Sigmoid colon (tissue), 7 donors: Measurements from ENCODE around the gene PSMG4. TPM values are rescaled to one million over a fixed set of nuclear protein-coding genes. Genes with fewer than 3 reads are reported as not detected.

ENCODE experiments used
- DNase-seq: peaks from one replicate; pipeline ENCODE4 v3.0.0-alpha.2; 2019
- H3K27ac ChIP-seq, 4 donors: fragments of 200-600 bp; sonication (generic); one replicate each; pipeline ENCODE4 v1.5.1; 2016 to 2019; ENCODE audit warnings: mild to moderate bottlenecking in 1 of 4
- H3K27me3 ChIP-seq, 3 donors: fragments of 200-600 bp; sonication (generic); one replicate each; pipeline ENCODE4 v1.5.1; 2019; ENCODE audit warnings: mild to moderate bottlenecking in 1 of 3
- H3K36me3 ChIP-seq, 4 donors: fragments of 200-600 bp; sonication (generic); one replicate each; pipeline ENCODE4 v1.5.1; 2016 to 2019
- H3K4me1 ChIP-seq, 4 donors: fragments of 200-600 bp; sonication (generic); one replicate each; pipeline ENCODE4 v1.5.1; 2017 to 2019
- H3K4me3 ChIP-seq, 4 donors: fragments of 200-600 bp; sonication (generic); one replicate each; pipeline ENCODE4 v1.5.1; 2017 to 2019; ENCODE audit warnings: mild to moderate bottlenecking in 2 of 4, moderate library complexity in 1 of 4
- H3K9me3 ChIP-seq, 4 donors: fragments of 200-600 bp in 3 of 4; sonication (generic) in 3 of 4; one replicate each; pipeline versions ENCODE4 v1.5.1 to v1.6.1; 2013 to 2019
- EP300 ChIP-seq, 4 donors: sonication (generic); formaldehyde crosslinking; IDR thresholded peaks; one replicate each; pipeline ENCODE4 v1.6.1; 2017; ENCODE audit warnings: antibody characterized with exemption in 4 of 4
- POLR2A ChIP-seq, 2 donors: fragments of 450-650 bp; IDR thresholded peaks; one replicate each; pipeline ENCODE4 v1.6.1; 2016; ENCODE audit warnings: antibody characterized with exemption in 2 of 2, mild to moderate bottlenecking in 2 of 2, moderate library complexity in 2 of 2
- POLR2AphosphoS5 ChIP-seq, 4 donors: sonication (generic); formaldehyde crosslinking; IDR thresholded peaks; one replicate each; pipeline ENCODE4 v1.6.1; 2017; ENCODE audit warnings: antibody characterized with exemption in 4 of 4
- WGBS, 2 donors: extraction: QIAGEN DNeasy Blood & Tissue Kit; methylation state at CpG; one replicate each; pipeline ENCODE4 v1.1.7; 2013; 5-methylcytosine and 5-hydroxymethylcytosine counted together
- intact Hi-C: fragments of 100-400 bp; cut with DNase I; formaldehyde crosslinking; loops from one replicate; pipeline ENCODE4 v1.15.1; 2023
- polyA plus RNA-seq, 3 donors: library from polyadenylated mRNA; stranded (reverse); fragments of 200-250 nt; gene quantifications; one replicate each; pipeline ENCODE4 v1.2.3, GENCODE V29; 2013
- total RNA-seq, 4 donors: library from RNA; depleted of rRNA; stranded (reverse); fragments of >200 nt; gene quantifications; one replicate each; pipeline ENCODE4 v1.1.0, GENCODE V29; 2016
- TF ChIP-seq, protein P1 (sequence below), 4 experiments: fragments of 450-650 bp in 3 of 4; fragments of 200-600 bp in 1 of 4; IDR thresholded peaks; one replicate each; pipeline ENCODE4 v1.5.1; 2016 to 2019; ENCODE audit warnings: antibody characterized with exemption in 4 of 4, mild to moderate bottlenecking in 3 of 4, moderate library complexity in 2 of 4
- donor health status: healthy with polysubstance abuse.
- donor health status: Bipolar disorder and iron deficiency.
- donor health status: healthy.

The PSMG4 gene
- total and polyA plus RNA-seq, 7 donors = 14.6 to 39.0 (median 30.0) TPM

DNA sequence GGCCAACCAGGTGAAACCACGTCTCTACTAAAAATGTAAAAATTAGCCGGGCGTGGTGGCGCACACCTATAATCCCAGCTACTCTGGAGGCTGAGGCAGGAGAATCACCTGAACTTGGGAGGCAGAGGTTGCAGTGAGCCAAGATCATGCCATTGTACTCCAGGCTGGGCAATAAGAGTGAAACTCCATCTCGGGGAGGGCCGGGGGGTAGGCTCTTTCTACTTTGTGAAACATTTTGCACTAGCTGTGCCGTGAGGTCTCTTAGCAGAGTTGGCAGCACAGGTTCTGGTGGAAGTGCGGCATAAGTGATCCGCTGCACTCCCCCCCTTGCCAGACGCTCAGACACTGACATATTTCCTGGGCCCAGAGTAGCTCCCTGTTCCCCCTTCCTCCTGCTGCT lies 24.5 kb downstream of the PSMG4 start:
- intact Hi-C loops = loop anchor here (2.0 to 5.0 kb wide), 4 partner anchors 44 to 704 kb away; partner anchors contain the start of gene SLC22A23
- Histone ChIP-seq H3K27ac (peak overlapping the region in 2 of 4 donors; percentile 71 to 75), H3K27me3 (no peaks in the 10 kb centered on the region), H3K4me1 (peaks cover 0 to 63% (median 44%) of the 10 kb centered on the region in 4 donors), H3K4me3 (no peak overlapping the region), H3K9me3 (no peaks in the 10 kb centered on the region), H3K36me3 (peaks cover 0 to 9% (median 0%) of the 10 kb centered on the region in 4 donors)
- TF ChIP-seq, protein P1, sequence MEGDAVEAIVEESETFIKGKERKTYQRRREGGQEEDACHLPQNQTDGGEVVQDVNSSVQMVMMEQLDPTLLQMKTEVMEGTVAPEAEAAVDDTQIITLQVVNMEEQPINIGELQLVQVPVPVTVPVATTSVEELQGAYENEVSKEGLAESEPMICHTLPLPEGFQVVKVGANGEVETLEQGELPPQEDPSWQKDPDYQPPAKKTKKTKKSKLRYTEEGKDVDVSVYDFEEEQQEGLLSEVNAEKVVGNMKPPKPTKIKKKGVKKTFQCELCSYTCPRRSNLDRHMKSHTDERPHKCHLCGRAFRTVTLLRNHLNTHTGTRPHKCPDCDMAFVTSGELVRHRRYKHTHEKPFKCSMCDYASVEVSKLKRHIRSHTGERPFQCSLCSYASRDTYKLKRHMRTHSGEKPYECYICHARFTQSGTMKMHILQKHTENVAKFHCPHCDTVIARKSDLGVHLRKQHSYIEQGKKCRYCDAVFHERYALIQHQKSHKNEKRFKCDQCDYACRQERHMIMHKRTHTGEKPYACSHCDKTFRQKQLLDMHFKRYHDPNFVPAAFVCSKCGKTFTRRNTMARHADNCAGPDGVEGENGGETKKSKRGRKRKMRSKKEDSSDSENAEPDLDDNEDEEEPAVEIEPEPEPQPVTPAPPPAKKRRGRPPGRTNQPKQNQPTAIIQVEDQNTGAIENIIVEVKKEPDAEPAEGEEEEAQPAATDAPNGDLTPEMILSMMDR (IDR thresholded peaks at IDR 0.05) = no peak
- TF ChIP-seq POLR2A (IDR thresholded peaks at IDR 0.05) (no peak), EP300 (IDR thresholded peaks at IDR 0.05) (no peak), POLR2AphosphoS5 (IDR thresholded peaks at IDR 0.05) (no peak)
- WGBS, 2 donors = 92 to 94% methylated on average over 10 of the region's 10 CpGs
- DNase-seq = peak; percentile 46

DNA sequence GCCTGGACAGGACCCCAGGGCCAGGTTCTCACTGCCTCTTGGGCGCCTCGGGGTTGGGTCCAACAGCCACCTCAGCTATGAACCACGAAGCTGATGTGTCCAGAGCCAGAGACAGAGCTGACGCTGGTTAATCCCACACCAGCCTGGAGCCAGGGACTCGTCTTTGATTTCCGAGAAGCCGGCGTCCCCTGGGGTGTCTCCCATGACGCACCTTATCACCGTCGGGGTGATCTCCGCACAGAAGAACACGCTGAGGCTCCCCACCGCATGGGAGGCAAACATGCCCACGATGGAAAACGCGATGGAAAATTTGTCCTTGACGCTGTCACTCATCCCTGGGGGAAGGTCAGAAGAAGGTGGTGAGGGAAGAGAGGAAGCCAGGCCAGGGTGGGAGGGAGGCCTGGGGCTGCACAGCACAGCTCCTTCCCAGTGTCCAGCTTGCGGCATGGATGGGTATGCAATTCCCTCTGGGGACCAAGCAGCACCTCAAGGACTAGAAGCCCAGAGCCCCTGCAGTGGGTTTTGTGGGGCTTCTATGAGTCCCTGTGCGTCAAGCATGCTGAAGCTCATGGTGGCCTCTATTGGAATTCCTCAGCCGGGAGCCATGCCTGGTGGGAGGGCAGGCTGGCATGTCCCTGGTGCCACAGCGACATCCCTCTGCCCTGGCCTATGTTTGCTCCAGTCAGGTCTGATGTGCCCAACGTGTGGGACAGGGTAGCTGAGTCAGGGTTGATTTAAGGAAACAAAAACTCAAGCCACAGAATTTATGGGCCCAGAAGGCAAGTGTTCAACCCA lies 25.1 kb downstream of the PSMG4 start:
- H3K9me3 ChIP-seq = no peaks in the 10 kb centered on the region
- peak; percentile 59 for DNase-seq
- intact Hi-C loops = loop anchor here (2.0 to 5.0 kb wide), 4 partner anchors 43 to 703 kb away; partner anchors contain the start of gene SLC22A23
- no peak overlapping the region for H3K4me3 ChIP-seq
- no peaks in the 10 kb centered on the region for H3K27me3 ChIP-seq
- H3K4me1 ChIP-seq = peaks cover 0 to 63% (median 44%) of the 10 kb centered on the region in 4 donors
- 92 to 95% methylated on average over 23 of the region's 23 CpGs for WGBS, 2 donors
- H3K36me3 ChIP-seq = peaks cover 0 to 9% (median 0%) of the 10 kb centered on the region in 4 donors
- H3K27ac ChIP-seq = peak overlapping the region in 2 of 4 donors; percentile 71 to 75
- TF ChIP-seq POLR2A (IDR thresholded peaks at IDR 0.05) (no peak), EP300 (IDR thresholded peaks at IDR 0.05) (no peak), POLR2AphosphoS5 (IDR thresholded peaks at IDR 0.05) (no peak)
- TF ChIP-seq, protein P1 (IDR thresholded peaks at IDR 0.05) = no peak

DNA sequence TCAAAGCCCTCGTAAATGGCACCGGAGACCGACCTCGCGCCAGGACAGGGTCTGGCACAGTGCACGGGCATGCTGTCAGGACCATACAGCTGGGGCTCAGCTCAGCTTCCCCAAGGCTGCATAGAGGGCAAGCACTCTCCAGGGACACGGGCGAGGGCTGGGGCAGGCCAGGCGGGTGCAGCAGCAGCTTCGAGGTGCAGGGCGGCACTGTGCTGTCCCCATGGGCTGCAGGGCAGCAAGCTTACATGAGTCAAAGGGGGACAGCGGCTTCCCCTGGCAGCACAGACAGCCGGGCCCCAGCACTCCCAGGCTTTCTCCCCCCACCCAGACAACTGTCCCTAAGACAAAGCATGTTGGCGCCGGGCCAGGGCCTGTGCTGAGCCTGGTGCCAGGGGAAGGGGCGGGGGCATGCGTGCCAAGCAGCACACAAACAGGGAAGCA lies 25.7 kb downstream of the PSMG4 start:
- H3K4me3 ChIP-seq = no peak overlapping the region
- H3K9me3 ChIP-seq = no peaks in the 10 kb centered on the region
- H3K27ac ChIP-seq = peak overlapping the region in 2 of 4 donors; percentile 1 to 38
- WGBS, 2 donors = 76 to 86% methylated on average over 17 of the region's 17 CpGs
- peaks cover 0 to 9% (median 0%) of the 10 kb centered on the region in 4 donors for H3K36me3 ChIP-seq
- TF ChIP-seq POLR2A (IDR thresholded peaks at IDR 0.05) (no peak), POLR2AphosphoS5 (IDR thresholded peaks at IDR 0.05) (peak in 1 of 4 donors; percentile 27)
- H3K27me3 ChIP-seq = no peaks in the 10 kb centered on the region
- intact Hi-C loops = loop anchor here (5.0 kb wide), 3 partner anchors 43 to 703 kb away; no protein-coding TSS in a partner anchor
- DNase-seq = peak; percentile 73
- peaks cover 0 to 63% (median 44%) of the 10 kb centered on the region in 4 donors for H3K4me1 ChIP-seq

DNA sequence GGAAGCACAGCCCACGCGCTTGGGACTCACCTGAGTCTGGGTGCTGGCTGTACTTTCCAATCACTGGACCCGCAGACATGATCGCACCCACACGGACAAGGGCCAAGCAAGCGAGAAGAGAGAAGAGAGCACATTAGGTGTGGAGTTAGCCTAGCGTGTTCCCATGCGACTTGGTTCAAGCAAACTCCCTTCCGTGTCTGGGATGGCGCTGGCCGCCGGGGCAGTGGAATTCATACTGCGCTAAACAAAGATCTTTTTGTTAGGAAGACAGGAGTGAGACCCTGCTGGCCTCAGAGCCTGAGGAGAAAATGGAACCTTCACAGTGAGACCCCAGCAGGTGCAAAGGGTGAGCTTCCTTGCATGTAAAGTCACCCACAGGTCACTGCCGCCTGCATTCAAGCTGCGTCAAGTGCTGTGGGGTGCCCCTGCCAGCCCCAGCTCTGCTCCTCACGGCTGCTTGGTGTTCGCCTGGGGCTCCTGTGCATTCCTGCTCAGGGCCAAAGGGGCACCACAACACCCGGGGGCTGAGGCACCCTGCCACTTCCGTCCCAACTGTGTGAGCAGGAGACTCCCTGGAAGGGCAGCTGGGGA lies 26.4 kb downstream of the PSMG4 start:
- peak overlapping the region in 2 of 4 donors; percentile 1 to 38 for H3K27ac ChIP-seq
- no peak overlapping the region for H3K4me3 ChIP-seq
- peaks cover 0 to 9% (median 0%) of the 10 kb centered on the region in 4 donors for H3K36me3 ChIP-seq
- peak; percentile 55 for DNase-seq
- no peaks in the 10 kb centered on the region for H3K27me3 ChIP-seq
- intact Hi-C loops = no loop called here
- H3K4me1 ChIP-seq = peaks cover 0 to 57% (median 42%) of the 10 kb centered on the region in 4 donors
- no peak for TF ChIP-seq EP300 (IDR thresholded peaks at IDR 0.05)
- no peak for TF ChIP-seq POLR2AphosphoS5 (IDR thresholded peaks at IDR 0.05)
- TF ChIP-seq, protein P1 (IDR thresholded peaks at IDR 0.05) = no peak
- no peak for TF ChIP-seq POLR2A (IDR thresholded peaks at IDR 0.05)
- no peaks in the 10 kb centered on the region for H3K9me3 ChIP-seq
- WGBS, 2 donors = 91 to 95% methylated on average over 19 of the region's 19 CpGs

DNA sequence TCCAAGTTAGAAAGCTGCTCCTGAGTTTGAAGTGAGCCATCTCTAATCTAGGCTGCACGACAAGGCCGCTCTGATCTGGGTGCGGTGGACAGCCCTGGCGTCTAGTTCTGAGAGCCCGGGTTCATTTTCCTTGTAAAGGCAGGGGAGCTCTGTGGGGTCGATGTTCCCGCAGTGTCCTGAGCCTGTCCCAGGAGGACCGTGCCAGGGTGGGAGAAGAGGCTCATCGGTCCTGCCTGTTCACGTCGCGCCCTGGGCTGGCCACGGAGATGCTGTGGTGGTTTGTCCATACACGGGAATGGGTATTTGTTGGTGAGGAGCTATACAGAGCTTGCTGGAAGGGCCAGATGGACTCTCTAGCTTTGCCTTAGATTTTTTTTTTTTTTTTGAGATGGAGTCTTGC lies 27.0 kb downstream of the PSMG4 start:
- DNase-seq = peak; percentile 48
- WGBS, 2 donors = 92 to 93% methylated on average over 14 of the region's 14 CpGs
- intact Hi-C loops = no loop called here
- Histone ChIP-seq H3K36me3 (peaks cover 0 to 13% (median 0%) of the 10 kb centered on the region in 4 donors), H3K27ac (no peak overlapping the region), H3K4me3 (no peak overlapping the region), H3K9me3 (no peaks in the 10 kb centered on the region), H3K27me3 (no peaks in the 10 kb centered on the region), H3K4me1 (peaks cover 0 to 57% (median 42%) of the 10 kb centered on the region in 4 donors)
- TF ChIP-seq POLR2A (IDR thresholded peaks at IDR 0.05) (no peak), EP300 (IDR thresholded peaks at IDR 0.05) (no peak), POLR2AphosphoS5 (IDR thresholded peaks at IDR 0.05) (no peak)
- TF ChIP-seq, protein P1 (IDR thresholded peaks at IDR 0.05) = no peak
